ENCODE results near the gene NT5M. TPM values are rescaled to one million over a fixed set of nuclear protein-coding genes. Genes with fewer than 3 reads are reported as not detected.

Gene NT5M
- total RNA-seq, 1 donor from 2014 or later = 0.93 TPM

DNA sequence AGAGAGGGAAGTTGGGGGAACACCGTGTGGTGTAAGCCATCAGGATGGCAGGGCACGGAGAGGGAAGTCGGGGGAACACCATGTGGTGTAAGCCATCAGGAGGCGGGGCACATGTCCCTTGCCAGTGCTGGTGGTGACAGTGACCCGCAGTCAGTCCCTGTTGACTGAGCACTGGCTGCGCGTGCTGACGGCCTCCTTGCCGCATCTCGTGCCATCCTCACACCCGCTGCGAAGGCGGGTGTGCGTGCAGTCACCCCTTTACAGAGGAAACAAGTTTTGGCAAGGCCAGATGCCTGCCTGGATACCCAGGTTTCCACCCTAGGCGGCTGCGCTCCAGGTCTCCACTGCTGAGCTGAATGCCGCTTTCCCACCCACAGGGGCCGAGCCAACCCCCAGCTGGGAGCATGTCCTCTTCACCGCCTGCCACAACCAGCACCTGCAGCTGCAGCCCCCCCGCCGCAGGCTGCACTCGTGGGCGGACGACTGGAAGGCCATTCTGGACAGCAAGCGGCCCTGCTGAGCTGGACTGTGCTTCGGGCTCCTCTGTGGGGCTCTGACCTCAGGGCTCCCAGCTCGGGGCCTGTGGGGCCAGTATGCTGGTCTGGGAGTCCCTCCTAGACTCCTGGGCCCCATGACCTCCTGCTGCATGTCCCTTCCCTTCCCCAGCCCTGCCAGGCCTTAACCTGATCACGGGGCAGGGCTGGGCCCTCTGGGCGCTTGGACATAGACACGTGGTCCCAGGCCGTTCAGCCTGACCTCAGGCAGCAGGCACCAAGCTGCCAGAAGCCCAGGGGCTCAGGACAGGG is 43.5 kb downstream of the NT5M start:
- no peaks in the 10 kb centered on the region for H3K27me3 Mint-ChIP-seq
- H3K27ac Mint-ChIP-seq = no peak overlapping the region
- POLR2A ChIA-PET = no interaction called here
- H3K4me1 Mint-ChIP-seq = no peaks in the 10 kb centered on the region
- H3K9me3 Mint-ChIP-seq = no peaks in the 10 kb centered on the region
- TF ChIP-seq, protein P1, sequence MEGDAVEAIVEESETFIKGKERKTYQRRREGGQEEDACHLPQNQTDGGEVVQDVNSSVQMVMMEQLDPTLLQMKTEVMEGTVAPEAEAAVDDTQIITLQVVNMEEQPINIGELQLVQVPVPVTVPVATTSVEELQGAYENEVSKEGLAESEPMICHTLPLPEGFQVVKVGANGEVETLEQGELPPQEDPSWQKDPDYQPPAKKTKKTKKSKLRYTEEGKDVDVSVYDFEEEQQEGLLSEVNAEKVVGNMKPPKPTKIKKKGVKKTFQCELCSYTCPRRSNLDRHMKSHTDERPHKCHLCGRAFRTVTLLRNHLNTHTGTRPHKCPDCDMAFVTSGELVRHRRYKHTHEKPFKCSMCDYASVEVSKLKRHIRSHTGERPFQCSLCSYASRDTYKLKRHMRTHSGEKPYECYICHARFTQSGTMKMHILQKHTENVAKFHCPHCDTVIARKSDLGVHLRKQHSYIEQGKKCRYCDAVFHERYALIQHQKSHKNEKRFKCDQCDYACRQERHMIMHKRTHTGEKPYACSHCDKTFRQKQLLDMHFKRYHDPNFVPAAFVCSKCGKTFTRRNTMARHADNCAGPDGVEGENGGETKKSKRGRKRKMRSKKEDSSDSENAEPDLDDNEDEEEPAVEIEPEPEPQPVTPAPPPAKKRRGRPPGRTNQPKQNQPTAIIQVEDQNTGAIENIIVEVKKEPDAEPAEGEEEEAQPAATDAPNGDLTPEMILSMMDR (IDR thresholded peaks at IDR 0.05) = no peak
- intact Hi-C loops (cut with micrococcal nuclease) = no loop called here
- H3K4me3 Mint-ChIP-seq = no peak overlapping the region
- DNase-seq = no peak
- no peaks in the 10 kb centered on the region for H3K36me3 Mint-ChIP-seq (ENCODE audit: low read depth)
- no peak for ATAC-seq (ENCODE audit: low read depth)
- CTCF ChIA-PET = no interaction called here

- ChIA-PET POLR2A (no interaction called here), CTCF (no interaction called here)
- Mint-ChIP-seq H3K36me3 (ENCODE audit: low read depth) (no peaks in the 10 kb centered on the region), H3K9me3 (no peaks in the 10 kb centered on the region), H3K27ac (no peak overlapping the region), H3K4me1 (no peaks in the 10 kb centered on the region), H3K27me3 (no peaks in the 10 kb centered on the region), H3K4me3 (no peak overlapping the region)
- TF ChIP-seq, protein P1 (IDR thresholded peaks at IDR 0.05) = no peak
- ATAC-seq (ENCODE audit: low read depth) (no peak), DNase-seq (no peak)
- intact Hi-C loops (cut with micrococcal nuclease) = no loop called here
These were observed 44.2 kb downstream of the NT5M start for GRCh38 chr17:17347234-17347955.

GRCh38 chr17:17347956-17348871 is 45.0 kb downstream of the NT5M start:
- Mint-ChIP-seq H3K4me1 (no peaks in the 10 kb centered on the region), H3K36me3 (ENCODE audit: low read depth) (no peaks in the 10 kb centered on the region), H3K27me3 (no peaks in the 10 kb centered on the region), H3K4me3 (no peak overlapping the region), H3K27ac (no peak overlapping the region), H3K9me3 (no peaks in the 10 kb centered on the region)
- CTCF ChIA-PET = no interaction called here
- TF ChIP-seq, protein P1 (IDR thresholded peaks at IDR 0.05) = no peak
- POLR2A ChIA-PET = no interaction called here
- DNase-seq (no peak), ATAC-seq (ENCODE audit: low read depth) (no peak)
- intact Hi-C loops (cut with micrococcal nuclease) = no loop called here

GRCh38 chr17:17348872-17349723 is 45.9 kb downstream of the NT5M start:
- no peak overlapping the region for H3K4me3 Mint-ChIP-seq
- TF ChIP-seq, protein P1 (IDR thresholded peaks at IDR 0.05) = no peak
- H3K36me3 Mint-ChIP-seq (ENCODE audit: low read depth) = no peaks in the 10 kb centered on the region
- intact Hi-C loops (cut with micrococcal nuclease) = no loop called here
- CTCF ChIA-PET = no interaction called here
- H3K9me3 Mint-ChIP-seq = no peaks in the 10 kb centered on the region
- H3K27me3 Mint-ChIP-seq = no peaks in the 10 kb centered on the region
- no peak for DNase-seq
- H3K4me1 Mint-ChIP-seq = no peaks in the 10 kb centered on the region
- POLR2A ChIA-PET = no interaction called here
- H3K27ac Mint-ChIP-seq = no peak overlapping the region
- no peak for ATAC-seq (ENCODE audit: low read depth)

Data from activated B cell treated with CpG ODN at 0.5 μM for 24 hours (primary cell).